ENCODE measurements around the gene HJV. TPM values are rescaled to one million over a fixed set of nuclear protein-coding genes. Genes with fewer than 3 reads are reported as not detected.
"Not testable (repeated sequence)": the region's sequence is repeated elsewhere in the genome, so short reads cannot be mapped to it uniquely, and the experiment has no call there.

The HJV gene
- polyA plus RNA-seq, 3 donors, result not detected

DNA sequence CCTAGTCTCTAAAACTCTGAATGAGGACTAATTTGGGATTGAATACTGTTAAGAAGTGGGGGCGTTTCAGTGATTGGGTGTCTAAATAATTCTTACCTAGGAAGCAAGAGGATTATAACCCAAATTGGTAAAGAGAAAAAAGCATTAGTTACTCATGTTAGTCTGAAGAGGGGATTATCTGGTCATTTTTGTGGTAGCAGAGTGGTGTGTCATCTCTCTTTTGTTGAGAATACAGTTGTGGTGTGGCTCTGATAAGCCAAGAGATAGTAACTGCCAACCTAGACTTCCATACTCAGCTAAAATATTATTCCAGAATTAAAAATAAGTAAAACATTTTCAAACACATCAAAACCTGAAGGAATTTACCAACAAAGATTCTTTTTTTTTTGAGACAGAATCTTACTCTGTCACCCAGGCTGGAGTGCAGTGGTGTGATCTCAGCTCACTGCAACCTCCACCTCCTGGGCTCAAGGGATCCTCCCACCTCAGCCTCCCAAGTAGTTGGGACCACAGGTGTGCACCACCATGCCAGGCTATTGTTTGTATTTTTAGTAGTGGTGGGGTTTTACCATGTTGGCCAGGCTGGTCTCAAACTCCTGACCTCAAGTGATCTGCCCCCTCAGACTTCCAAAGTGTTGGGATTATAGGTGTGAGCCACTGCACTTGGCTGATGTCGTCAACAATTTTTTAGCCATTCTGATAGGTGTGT is 4.4 kb upstream of the HJV start:
- H3K27me3 Mint-ChIP-seq (ENCODE audit: low read depth in 3 of 3), result peaks cover 8 to 11% (median 10%) of the 10 kb centered on the region in 3 donors
- intact Hi-C loops (cut with micrococcal nuclease); H3K9me3 Mint-ChIP-seq; DNase-seq; H3K4me1 Mint-ChIP-seq; H3K4me1 ChIP-seq (ENCODE audit: control insufficient read depth in 1 of 2, insufficient read depth in 2 of 2, low read length in 2 of 2); H3K79me2 ChIP-seq (ENCODE audit: insufficient read depth, low read length); H4K20me1 ChIP-seq (ENCODE audit: insufficient read depth, low read length); H3K36me3 ChIP-seq (replicated peaks in 1 of 2; ENCODE audit: control insufficient read depth in 1 of 2, insufficient read depth in 2 of 2, low read length in 2 of 2); H3K4me2 ChIP-seq (replicated peaks; ENCODE audit: extremely low read depth, low read length, poor library complexity, severe bottlenecking); H3K36me3 Mint-ChIP-seq; H2AFZ ChIP-seq (ENCODE audit: insufficient read depth, low read depth, low read length, poor library complexity, severe bottlenecking); H3K27ac Mint-ChIP-seq; H3K4me3 ChIP-seq (replicated peaks in 1 of 3; ENCODE audit: low read depth in 2 of 3, low read length in 3 of 3); H3K27me3 ChIP-seq (ENCODE audit: control insufficient read depth in 2 of 2, insufficient read depth in 2 of 2, low read length in 2 of 2); H3K4me3 Mint-ChIP-seq; H3K27ac ChIP-seq (ENCODE audit: low read depth in 1 of 2, low read length in 2 of 2); H3K9ac ChIP-seq (ENCODE audit: insufficient read depth, low read length, poor library complexity, severe bottlenecking); H3K9me3 ChIP-seq (replicated peaks in 1 of 2; ENCODE audit: control insufficient read depth in 1 of 2, insufficient read depth in 1 of 2, low read length in 2 of 2): not testable (repeated sequence)
- WGBS (ENCODE audit: insufficient coverage), result 72% methylated on average over 2 of the region's 2 CpGs

DNA sequence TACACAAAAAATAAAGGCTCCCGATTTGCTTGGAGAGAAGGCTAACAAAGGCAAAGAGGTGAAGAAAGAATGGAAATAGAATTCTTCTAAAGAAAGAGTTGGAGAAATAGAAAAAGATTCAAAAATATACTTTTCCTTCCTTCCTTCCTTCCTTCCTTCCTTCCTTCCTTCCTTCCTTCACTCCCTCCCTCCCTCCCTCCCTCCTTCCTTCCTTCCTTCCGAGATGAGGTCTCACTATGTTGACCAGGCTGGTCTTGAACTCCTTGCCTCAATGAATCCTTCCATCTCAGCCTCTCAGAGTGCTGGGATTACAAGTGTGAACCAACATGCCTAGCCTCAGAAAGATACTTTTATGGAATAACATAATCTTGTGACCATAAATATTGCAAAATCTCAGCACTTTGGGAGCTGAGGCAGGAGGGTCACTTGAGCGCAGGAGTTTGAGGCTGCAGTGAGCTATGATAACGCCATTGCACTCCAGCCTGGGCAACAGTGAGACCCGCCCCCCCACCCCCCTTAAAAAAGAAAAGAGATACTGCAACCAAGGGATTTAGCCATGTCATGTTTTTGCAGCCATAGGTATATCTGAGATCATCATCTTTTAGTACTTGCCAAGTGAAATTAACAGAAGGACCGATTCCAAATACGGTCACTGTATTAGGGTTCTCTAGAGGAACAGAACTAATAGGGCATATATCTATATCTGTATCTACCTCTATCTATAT is 1.0 kb upstream of the HJV start:
- no peak overlapping the region for H3K9ac ChIP-seq (ENCODE audit: insufficient read depth, low read length, poor library complexity, severe bottlenecking)
- intact Hi-C loops (cut with micrococcal nuclease), result no loop called here
- no peaks in the 10 kb centered on the region for H4K20me1 ChIP-seq (ENCODE audit: insufficient read depth, low read length)
- H3K4me3 Mint-ChIP-seq, result no peak overlapping the region
- no peak for DNase-seq
- peaks cover 17% of the 10 kb centered on the region for H3K4me1 Mint-ChIP-seq
- peaks cover 31 to 36% (median 34%) of the 10 kb centered on the region in 3 donors for H3K27me3 Mint-ChIP-seq (ENCODE audit: low read depth in 3 of 3)
- TF ChIP-seq, protein P1, sequence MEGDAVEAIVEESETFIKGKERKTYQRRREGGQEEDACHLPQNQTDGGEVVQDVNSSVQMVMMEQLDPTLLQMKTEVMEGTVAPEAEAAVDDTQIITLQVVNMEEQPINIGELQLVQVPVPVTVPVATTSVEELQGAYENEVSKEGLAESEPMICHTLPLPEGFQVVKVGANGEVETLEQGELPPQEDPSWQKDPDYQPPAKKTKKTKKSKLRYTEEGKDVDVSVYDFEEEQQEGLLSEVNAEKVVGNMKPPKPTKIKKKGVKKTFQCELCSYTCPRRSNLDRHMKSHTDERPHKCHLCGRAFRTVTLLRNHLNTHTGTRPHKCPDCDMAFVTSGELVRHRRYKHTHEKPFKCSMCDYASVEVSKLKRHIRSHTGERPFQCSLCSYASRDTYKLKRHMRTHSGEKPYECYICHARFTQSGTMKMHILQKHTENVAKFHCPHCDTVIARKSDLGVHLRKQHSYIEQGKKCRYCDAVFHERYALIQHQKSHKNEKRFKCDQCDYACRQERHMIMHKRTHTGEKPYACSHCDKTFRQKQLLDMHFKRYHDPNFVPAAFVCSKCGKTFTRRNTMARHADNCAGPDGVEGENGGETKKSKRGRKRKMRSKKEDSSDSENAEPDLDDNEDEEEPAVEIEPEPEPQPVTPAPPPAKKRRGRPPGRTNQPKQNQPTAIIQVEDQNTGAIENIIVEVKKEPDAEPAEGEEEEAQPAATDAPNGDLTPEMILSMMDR (IDR thresholded peaks at IDR 0.05), result no peak
- H3K36me3 Mint-ChIP-seq, result peaks cover 0 to 5% of the 10 kb centered on the region in 2 donors
- H3K79me2 ChIP-seq (ENCODE audit: insufficient read depth, low read length), result no peaks in the 10 kb centered on the region
- H3K4me1 ChIP-seq (ENCODE audit: control insufficient read depth in 1 of 2, insufficient read depth in 2 of 2, low read length in 2 of 2), result peaks cover 15 to 17% of the 10 kb centered on the region in 2 donors
- peaks cover 0 to 7% of the 10 kb centered on the region in 2 donors for H3K9me3 ChIP-seq (replicated peaks in 1 of 2; ENCODE audit: control insufficient read depth in 1 of 2, insufficient read depth in 1 of 2, low read length in 2 of 2)
- H3K27ac ChIP-seq (ENCODE audit: low read depth in 1 of 2, low read length in 2 of 2), result no peak overlapping the region
- H3K4me2 ChIP-seq (replicated peaks; ENCODE audit: extremely low read depth, low read length, poor library complexity, severe bottlenecking), result no peak overlapping the region
- H3K4me3 ChIP-seq (replicated peaks in 1 of 3; ENCODE audit: low read depth in 2 of 3, low read length in 3 of 3), result no peak overlapping the region
- no peak overlapping the region for H3K27ac Mint-ChIP-seq
- H3K9me3 Mint-ChIP-seq, result peaks cover 0 to 6% (median 2%) of the 10 kb centered on the region in 7 donors
- H2AFZ ChIP-seq (ENCODE audit: insufficient read depth, low read depth, low read length, poor library complexity, severe bottlenecking), result no peak overlapping the region
- peaks cover 17 to 23% of the 10 kb centered on the region in 2 donors for H3K27me3 ChIP-seq (ENCODE audit: control insufficient read depth in 2 of 2, insufficient read depth in 2 of 2, low read length in 2 of 2)
- WGBS (ENCODE audit: insufficient coverage), result 100% methylated on average over 1 of the region's 7 CpGs
- no peaks in the 10 kb centered on the region for H3K36me3 ChIP-seq (replicated peaks in 1 of 2; ENCODE audit: control insufficient read depth in 1 of 2, insufficient read depth in 2 of 2, low read length in 2 of 2)
